Kidney glomerular epithelial cell (primary cell): ENCODE measurements around the gene CPT1C.

ENCODE experiments used
- DNase-seq: peaks from one replicate; lab custom pipeline; 2025; lab: John Stamatoyannopoulos, UW

Gene CPT1C

GRCh38 chr19:49761249-49761624 is 70.3 kb downstream of the CPT1C start:
- DNase-seq: no peak

DNA sequence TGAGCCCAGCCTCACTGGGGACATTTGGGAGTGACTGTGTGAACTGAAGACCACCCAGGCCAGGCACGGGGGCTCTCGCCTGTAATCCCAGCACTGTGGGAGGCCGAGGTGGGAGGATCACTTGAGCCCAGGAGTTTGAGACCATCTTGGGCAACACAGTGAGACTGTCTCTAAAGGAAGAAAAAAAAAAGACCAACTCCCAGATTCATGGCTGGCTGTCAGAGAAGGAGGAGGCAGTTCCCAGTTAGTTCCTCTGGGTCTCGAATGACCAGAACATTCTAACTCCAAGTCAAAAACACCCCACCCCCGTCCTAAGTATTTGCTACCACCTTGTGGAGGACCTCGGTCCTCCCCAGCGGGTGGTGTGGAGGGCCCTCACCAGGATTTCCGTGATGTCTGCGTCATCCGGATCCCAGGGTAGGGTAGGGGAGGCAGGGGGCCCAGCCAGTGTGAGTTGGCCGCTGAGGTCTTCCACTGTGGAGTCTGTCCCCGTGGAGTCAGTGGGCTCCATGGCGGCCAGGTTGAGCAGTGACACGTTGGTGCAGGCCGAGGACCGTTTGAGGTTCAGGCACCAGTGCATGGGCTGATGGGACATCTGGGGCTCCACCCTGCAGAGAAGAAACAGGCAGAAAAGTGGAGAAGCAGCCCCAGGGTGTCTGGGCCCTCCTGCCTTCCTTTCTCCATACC is 70.9 kb downstream of the CPT1C start:
- no peak for DNase-seq

DNA sequence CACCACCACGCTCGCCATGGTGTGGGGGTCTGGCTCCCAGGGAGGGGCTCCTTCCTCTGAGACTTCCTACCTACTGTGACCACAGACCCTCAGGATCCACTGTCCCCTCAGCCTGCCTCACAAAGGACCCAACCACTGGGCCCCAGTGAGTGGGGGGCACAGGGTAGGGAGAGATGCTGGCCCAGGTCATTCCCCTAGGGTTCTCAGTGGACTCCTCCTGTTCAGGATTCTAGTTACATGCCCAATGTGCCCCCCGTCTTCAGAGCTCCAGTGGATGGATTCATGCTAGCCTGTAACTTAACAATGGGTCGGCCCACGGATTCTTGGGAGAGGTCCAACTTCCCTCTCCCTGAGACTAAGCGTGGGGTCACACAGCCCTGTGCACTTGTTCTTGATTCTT is 72.3 kb downstream of the CPT1C start, which contains the start of gene TSKS:
TSS of gene TSKS (minus strand) at position 77 of the 400 bp plus-strand sequence. CDS start at position 18, 59 bp downstream.
- no peak for DNase-seq
